Measurements from ENCODE around the gene FAM181A. TPM values are rescaled to one million over a fixed set of nuclear protein-coding genes. Genes with fewer than 3 reads are reported as not detected.

The FAM181A gene
- total and polyA plus RNA-seq, 2 of the 4 experiments (the other 2 are of a cell fraction): not detected

DNA sequence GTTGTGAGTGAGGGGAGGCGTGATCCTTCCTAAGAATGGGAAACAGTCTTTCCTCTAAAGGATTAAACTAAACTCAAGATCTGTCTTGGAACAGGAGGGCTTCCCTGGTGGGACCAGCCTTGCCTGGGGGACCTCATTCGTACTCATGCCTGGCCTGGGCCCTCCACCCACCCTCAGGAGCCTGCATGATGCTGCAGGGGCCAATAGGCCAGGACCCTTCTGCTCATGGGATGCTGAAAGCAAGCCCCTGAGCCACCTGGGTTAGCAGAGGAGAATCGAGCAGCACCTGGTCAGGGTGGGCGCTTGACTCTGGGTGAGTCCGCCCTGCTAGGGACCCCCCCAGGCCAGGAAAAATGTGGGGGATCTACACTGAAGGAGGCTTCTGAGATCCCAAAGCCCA lies 48.3 kb upstream of the FAM181A start:
- TF ChIP-seq, protein P1, sequence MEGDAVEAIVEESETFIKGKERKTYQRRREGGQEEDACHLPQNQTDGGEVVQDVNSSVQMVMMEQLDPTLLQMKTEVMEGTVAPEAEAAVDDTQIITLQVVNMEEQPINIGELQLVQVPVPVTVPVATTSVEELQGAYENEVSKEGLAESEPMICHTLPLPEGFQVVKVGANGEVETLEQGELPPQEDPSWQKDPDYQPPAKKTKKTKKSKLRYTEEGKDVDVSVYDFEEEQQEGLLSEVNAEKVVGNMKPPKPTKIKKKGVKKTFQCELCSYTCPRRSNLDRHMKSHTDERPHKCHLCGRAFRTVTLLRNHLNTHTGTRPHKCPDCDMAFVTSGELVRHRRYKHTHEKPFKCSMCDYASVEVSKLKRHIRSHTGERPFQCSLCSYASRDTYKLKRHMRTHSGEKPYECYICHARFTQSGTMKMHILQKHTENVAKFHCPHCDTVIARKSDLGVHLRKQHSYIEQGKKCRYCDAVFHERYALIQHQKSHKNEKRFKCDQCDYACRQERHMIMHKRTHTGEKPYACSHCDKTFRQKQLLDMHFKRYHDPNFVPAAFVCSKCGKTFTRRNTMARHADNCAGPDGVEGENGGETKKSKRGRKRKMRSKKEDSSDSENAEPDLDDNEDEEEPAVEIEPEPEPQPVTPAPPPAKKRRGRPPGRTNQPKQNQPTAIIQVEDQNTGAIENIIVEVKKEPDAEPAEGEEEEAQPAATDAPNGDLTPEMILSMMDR (conservative IDR thresholded peaks at IDR 0.05; ENCODE audit: low read depth, low read length): no peak
- intact Hi-C loops (cut with micrococcal nuclease): no loop called here
- ATAC-seq (ENCODE audit: low read depth): no peak
- Histone ChIP-seq H3K14ac (replicated peaks; ENCODE audit: low read depth, low read length) (no peak overlapping the region), H3K79me1 (ENCODE audit: low read depth in 1 of 2, low read length in 2 of 2) (no peaks in the 10 kb centered on the region), H3K4me3 (ENCODE audit: insufficient read depth, low read depth, low read length) (no peak overlapping the region), H3K9me3 (ENCODE audit: control insufficient read depth, insufficient read depth, low read length) (no peaks in the 10 kb centered on the region), H2BK20ac (ENCODE audit: low read depth, low read length) (no peak overlapping the region), H4K91ac (ENCODE audit: insufficient read depth, low read depth, low read length) (no peak overlapping the region), H3K9me1 (ENCODE audit: insufficient read depth, low read length) (no peaks in the 10 kb centered on the region), H3K23ac (ENCODE audit: low read depth, low read length) (no peak overlapping the region), H3K9ac (ENCODE audit: low read depth, low read length) (no peak overlapping the region), H3K4ac (ENCODE audit: low read depth, low read length) (no peak overlapping the region), H3K4me2 (ENCODE audit: low read depth, low read length) (no peak overlapping the region), H2AK5ac (ENCODE audit: low read depth, low read length) (no peak overlapping the region), H3K27me3 (ENCODE audit: control insufficient read depth, insufficient read depth, low read length) (no peaks in the 10 kb centered on the region), H2BK5ac (ENCODE audit: low read depth, low read length, poor library complexity, severe bottlenecking) (no peak overlapping the region), H4K5ac (ENCODE audit: low read depth, low read length) (no peak overlapping the region), H3K56ac (ENCODE audit: extremely low read depth, insufficient read depth, low read length) (no peak overlapping the region), H2AK9ac (replicated peaks; ENCODE audit: low read depth, low read length, poor library complexity) (no peak overlapping the region), H3K4me1 (ENCODE audit: control insufficient read depth, insufficient read depth, low read length) (no peaks in the 10 kb centered on the region), H3K36me3 (ENCODE audit: control insufficient read depth, insufficient read depth, low read length) (no peaks in the 10 kb centered on the region), H2AFZ (replicated peaks; ENCODE audit: low read length, poor library complexity) (no peak overlapping the region), H2BK120ac (ENCODE audit: low read depth, low read length) (no peak overlapping the region), H3K27ac (ENCODE audit: insufficient read depth, low read length) (no peak overlapping the region), H4K8ac (ENCODE audit: low read depth in 2 of 2, low read length in 2 of 2) (no peak overlapping the region), H4K20me1 (ENCODE audit: insufficient read depth, low read length) (no peaks in the 10 kb centered on the region), H3K18ac (ENCODE audit: low read depth, low read length) (no peak overlapping the region), H2BK15ac (ENCODE audit: low read depth, low read length) (no peak overlapping the region)
- CTCF ChIA-PET: no interaction called here
- no CpG with 5 or more reads among the region's 5 CpGs for WGBS, 2 experiments (ENCODE audit: extremely low coverage in 2 of 2, insufficient read length in 1 of 2)
- DNase-seq: no peak
- dilution Hi-C loops (cut with HindIII; ENCODE audit: low sequenced_read_pairs, unreplicated experiment): no loop called here
- in situ Hi-C loops (cut with MboI; ENCODE audit: low sequenced_read_pairs): no loop called here
- POLR2A ChIA-PET (ENCODE audit: unreplicated experiment): no interaction called here
- no TSS peak for BruUV-seq (replicated peaks)
